Activated CD8-positive, alpha-beta T cell treated with anti-CD3 and anti-CD28 coated beads for 36 hours (primary cell): ENCODE data around the gene TP73. TPM values are rescaled to one million over a fixed set of nuclear protein-coding genes. Genes with fewer than 3 reads are reported as not detected.

ENCODE experiments used
- ATAC-seq: fragments of 200-7000 bp; cut with Tn5 transposase; one replicate; pipeline ENCODE4 v1.10.0; 2021; ENCODE audit warnings: mild to moderate bottlenecking, moderate library complexity
- CTCF ChIA-PET: fragments of 350-600 bp; sonication (Branson Sonifier 250); formaldehyde crosslinking; loops from one replicate; lab custom pipeline; 2021; ENCODE audit warnings: antibody characterized with exemption; lab: Charles Lee
- POLR2A ChIA-PET: fragments of 350-600 bp; sonication (Branson Sonifier 250); formaldehyde crosslinking; loops from one replicate; lab custom pipeline; 2021; ENCODE audit warnings: antibody characterized with exemption; lab: Charles Lee
- DNase-seq: peaks from one replicate; pipeline ENCODE4 v3.0.0-alpha.2; 2020
- H3K27ac Mint-ChIP-seq: one replicate; pipeline ENCODE4 v1.8.0; 2021; ENCODE audit warnings: mild to moderate bottlenecking, mixed read lengths
- H3K27me3 Mint-ChIP-seq: one replicate; pipeline ENCODE4 v1.8.0; 2021; ENCODE audit warnings: mixed read lengths
- H3K36me3 Mint-ChIP-seq: one replicate; pipeline ENCODE4 v1.8.0; 2021; ENCODE audit warnings: low read depth, mixed read lengths
- H3K4me1 Mint-ChIP-seq: one replicate; pipeline ENCODE4 v1.8.0; 2021; ENCODE audit warnings: low read depth, mixed read lengths
- H3K4me3 Mint-ChIP-seq: one replicate; pipeline ENCODE4 v1.8.0; 2021; ENCODE audit warnings: mild to moderate bottlenecking, moderate library complexity, mixed read lengths
- H3K9me3 Mint-ChIP-seq: one replicate; pipeline ENCODE4 v1.8.0; 2021; ENCODE audit warnings: mixed read lengths
- CTCF ChIP-seq: fragments of 200-600 bp; IDR thresholded peaks from one replicate; pipeline ENCODE4 v1.8.0; 2022; ENCODE audit warnings: antibody characterized with exemption, mild to moderate bottlenecking
- intact Hi-C: fragments of 100-400 bp; cut with micrococcal nuclease; formaldehyde crosslinking; loops from one replicate; pipeline ENCODE4 v1.10.0; 2022
- total RNA-seq, 2 experiments: library from RNA; stranded (reverse); gene quantifications; one replicate each; pipeline ENCODE4 v1.2.3, GENCODE V29; 2021

TP73 gene
- total RNA-seq, 2 experiments from 2014 or later, result 0.60 to 0.68 TPM

- H3K36me3 Mint-ChIP-seq, result no peaks in the 10 kb centered on the region
- no peaks in the 10 kb centered on the region for H3K9me3 Mint-ChIP-seq
- intact Hi-C loops, result no loop called here
- H3K4me1 Mint-ChIP-seq, result no peaks in the 10 kb centered on the region
- ATAC-seq (no peak), DNase-seq (no peak)
- no peak overlapping the region for H3K27ac Mint-ChIP-seq
- H3K4me3 Mint-ChIP-seq, result no peak overlapping the region
- TF ChIP-seq CTCF, result no peak
- ChIA-PET POLR2A (no interaction called here), CTCF (no interaction called here)
- peaks cover 7% of the 10 kb centered on the region for H3K27me3 Mint-ChIP-seq
Measured at GRCh38 chr1:3604997-3605823, 47.1 kb upstream of the TP73 start.

- Mint-ChIP-seq H3K4me3 (no peak overlapping the region), H3K9me3 (no peaks in the 10 kb centered on the region), H3K27me3 (peaks cover 11% of the 10 kb centered on the region), H3K36me3 (no peaks in the 10 kb centered on the region), H3K4me1 (peaks cover 4% of the 10 kb centered on the region), H3K27ac (no peak overlapping the region)
- ChIA-PET CTCF (interaction anchor here (3.1 kb wide), 1 partner anchor 13 kb away, joined by 23 read pairs; no protein-coding TSS in a partner anchor), POLR2A (no interaction called here)
- DNase-seq (no peak), ATAC-seq (no peak)
- TF ChIP-seq CTCF, result no peak
- intact Hi-C loops, result no loop called here
Measured at GRCh38 chr1:3606779-3607702, 45.3 kb upstream of the TP73 start.

GRCh38 chr1:3607703-3608065 is 44.6 kb upstream of the TP73 start:
- Mint-ChIP-seq H3K4me3 (no peak overlapping the region), H3K4me1 (peaks cover 4% of the 10 kb centered on the region), H3K36me3 (no peaks in the 10 kb centered on the region), H3K27me3 (peaks cover 11% of the 10 kb centered on the region), H3K9me3 (no peaks in the 10 kb centered on the region), H3K27ac (no peak overlapping the region)
- DNase-seq (no peak), ATAC-seq (no peak)
- no peak for TF ChIP-seq CTCF
- POLR2A ChIA-PET, result no interaction called here
- CTCF ChIA-PET, result interaction anchor here (1.3 to 3.1 kb wide), 2 partner anchors 12 to 43 kb away, joined by 3 to 23 read pairs; no protein-coding TSS in a partner anchor
- intact Hi-C loops, result no loop called here

GRCh38 chr1:3608154-3608553 is 44.2 kb upstream of the TP73 start:
- intact Hi-C loops, result no loop called here
- H3K9me3 Mint-ChIP-seq, result no peaks in the 10 kb centered on the region
- H3K27me3 Mint-ChIP-seq, result peaks cover 11% of the 10 kb centered on the region
- ChIA-PET POLR2A (no interaction called here), CTCF (interaction anchor here (1.3 to 3.1 kb wide), 2 partner anchors 12 to 43 kb away, joined by 3 to 23 read pairs; no protein-coding TSS in a partner anchor)
- no peak for ATAC-seq
- no peak for DNase-seq
- H3K4me3 Mint-ChIP-seq, result no peak overlapping the region
- no peak overlapping the region for H3K27ac Mint-ChIP-seq
- peaks cover 4% of the 10 kb centered on the region for H3K4me1 Mint-ChIP-seq
- no peaks in the 10 kb centered on the region for H3K36me3 Mint-ChIP-seq
- TF ChIP-seq CTCF, result no peak
